ENCODE measurements around the gene RNF215. TPM values are rescaled to one million over a fixed set of nuclear protein-coding genes. Genes with fewer than 3 reads are reported as not detected.

The RNF215 gene
- total RNA-seq, 4 donors from 2014 or later: 2.1 to 13.8 (median 9.0) TPM

GRCh38 chr22:30362651-30363281, 24.4 kb downstream of the RNF215 start:
- TF ChIP-seq, protein P1, sequence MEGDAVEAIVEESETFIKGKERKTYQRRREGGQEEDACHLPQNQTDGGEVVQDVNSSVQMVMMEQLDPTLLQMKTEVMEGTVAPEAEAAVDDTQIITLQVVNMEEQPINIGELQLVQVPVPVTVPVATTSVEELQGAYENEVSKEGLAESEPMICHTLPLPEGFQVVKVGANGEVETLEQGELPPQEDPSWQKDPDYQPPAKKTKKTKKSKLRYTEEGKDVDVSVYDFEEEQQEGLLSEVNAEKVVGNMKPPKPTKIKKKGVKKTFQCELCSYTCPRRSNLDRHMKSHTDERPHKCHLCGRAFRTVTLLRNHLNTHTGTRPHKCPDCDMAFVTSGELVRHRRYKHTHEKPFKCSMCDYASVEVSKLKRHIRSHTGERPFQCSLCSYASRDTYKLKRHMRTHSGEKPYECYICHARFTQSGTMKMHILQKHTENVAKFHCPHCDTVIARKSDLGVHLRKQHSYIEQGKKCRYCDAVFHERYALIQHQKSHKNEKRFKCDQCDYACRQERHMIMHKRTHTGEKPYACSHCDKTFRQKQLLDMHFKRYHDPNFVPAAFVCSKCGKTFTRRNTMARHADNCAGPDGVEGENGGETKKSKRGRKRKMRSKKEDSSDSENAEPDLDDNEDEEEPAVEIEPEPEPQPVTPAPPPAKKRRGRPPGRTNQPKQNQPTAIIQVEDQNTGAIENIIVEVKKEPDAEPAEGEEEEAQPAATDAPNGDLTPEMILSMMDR (IDR thresholded peaks at IDR 0.05; ENCODE audit: low read depth): no peak

DNA sequence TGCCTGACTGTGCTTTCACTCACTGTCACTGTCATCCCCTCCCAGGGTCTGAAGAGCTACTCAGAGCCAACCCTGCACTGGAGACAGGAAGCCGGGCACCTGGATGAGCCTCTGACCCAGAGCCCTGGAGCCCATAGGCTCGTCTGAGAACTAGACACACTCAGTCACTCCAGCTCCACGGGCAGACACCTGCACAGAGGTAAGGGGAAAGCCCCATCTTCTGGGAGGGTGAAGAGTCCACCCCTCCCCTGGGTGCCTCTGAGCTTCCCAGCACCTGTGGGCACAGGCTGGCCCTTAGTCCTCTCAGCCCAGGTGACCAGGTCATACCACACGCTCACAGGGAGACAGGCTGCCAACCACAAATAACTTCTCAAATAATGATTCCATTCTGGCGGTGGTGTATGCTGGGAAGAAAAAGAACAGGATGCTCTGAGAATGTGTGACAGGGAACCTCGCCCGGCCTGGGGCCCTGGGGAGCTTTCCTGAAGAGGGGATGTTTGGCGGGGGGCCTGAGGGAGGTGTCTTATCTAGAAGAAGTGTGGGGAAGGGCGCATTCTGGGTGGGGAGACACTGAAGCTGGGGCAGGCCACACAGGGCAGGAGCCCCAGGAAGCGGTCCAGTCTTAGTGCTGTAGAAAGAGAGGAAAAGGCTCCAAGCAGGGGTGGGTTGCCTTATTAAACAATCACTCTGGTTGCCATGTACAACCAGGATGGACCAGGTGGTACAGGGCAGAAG, 25.1 kb downstream of the RNF215 start:
- TF ChIP-seq, protein P1 (IDR thresholded peaks at IDR 0.05; ENCODE audit: low read depth): no peak

GRCh38 chr22:30358541-30358940, 28.7 kb downstream of the RNF215 start:
- TF ChIP-seq, protein P1 (IDR thresholded peaks at IDR 0.05; ENCODE audit: low read depth): no peak

DNA sequence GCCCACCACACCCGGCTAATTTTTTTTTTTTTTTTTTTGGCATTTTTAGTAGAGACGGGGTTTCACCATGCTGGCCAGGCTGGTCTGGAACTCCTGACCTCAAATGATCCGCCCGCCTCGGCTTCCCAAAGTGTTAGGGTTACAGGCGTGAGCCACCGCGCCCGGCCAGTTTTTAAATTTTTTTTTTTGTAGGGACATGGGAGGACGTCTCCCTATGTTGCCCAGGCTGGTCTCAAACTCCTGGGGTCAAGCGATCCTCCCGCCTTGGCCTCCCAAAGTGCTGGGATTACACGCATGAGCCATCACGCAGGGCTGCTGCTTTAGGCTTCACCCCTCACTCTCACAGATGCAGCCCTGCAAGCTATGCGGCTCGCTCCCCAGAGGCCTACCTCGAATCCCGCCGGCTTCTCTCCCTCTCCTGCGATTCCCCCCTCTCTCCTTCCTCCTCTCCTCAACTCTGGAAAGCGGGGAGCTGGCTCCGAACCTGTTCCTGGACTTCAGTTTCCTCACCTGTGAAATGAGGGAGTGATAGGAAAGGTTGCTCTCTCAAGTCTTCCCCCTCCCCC, 29.5 kb downstream of the RNF215 start:
- TF ChIP-seq, protein P1 (IDR thresholded peaks at IDR 0.05; ENCODE audit: low read depth): no peak

DNA sequence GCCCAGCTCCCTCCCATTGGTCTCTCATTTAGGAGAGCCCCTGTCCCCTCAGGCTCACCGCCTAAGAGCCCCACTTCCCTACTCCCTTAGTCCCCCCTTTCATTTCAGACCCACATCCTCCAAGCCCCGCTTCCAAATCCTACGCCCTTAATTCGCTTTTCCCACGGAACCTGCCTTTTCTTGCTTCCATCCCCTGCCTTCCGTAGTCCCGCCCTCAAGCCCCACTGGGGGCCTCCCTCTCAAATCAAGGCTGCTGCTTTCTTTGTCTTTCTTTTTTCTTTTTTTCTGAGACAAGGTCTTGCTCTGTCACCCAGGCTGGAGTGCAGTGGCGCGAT, 30.0 kb downstream of the RNF215 start:
- TF ChIP-seq, protein P1 (IDR thresholded peaks at IDR 0.05; ENCODE audit: low read depth): no peak

DNA sequence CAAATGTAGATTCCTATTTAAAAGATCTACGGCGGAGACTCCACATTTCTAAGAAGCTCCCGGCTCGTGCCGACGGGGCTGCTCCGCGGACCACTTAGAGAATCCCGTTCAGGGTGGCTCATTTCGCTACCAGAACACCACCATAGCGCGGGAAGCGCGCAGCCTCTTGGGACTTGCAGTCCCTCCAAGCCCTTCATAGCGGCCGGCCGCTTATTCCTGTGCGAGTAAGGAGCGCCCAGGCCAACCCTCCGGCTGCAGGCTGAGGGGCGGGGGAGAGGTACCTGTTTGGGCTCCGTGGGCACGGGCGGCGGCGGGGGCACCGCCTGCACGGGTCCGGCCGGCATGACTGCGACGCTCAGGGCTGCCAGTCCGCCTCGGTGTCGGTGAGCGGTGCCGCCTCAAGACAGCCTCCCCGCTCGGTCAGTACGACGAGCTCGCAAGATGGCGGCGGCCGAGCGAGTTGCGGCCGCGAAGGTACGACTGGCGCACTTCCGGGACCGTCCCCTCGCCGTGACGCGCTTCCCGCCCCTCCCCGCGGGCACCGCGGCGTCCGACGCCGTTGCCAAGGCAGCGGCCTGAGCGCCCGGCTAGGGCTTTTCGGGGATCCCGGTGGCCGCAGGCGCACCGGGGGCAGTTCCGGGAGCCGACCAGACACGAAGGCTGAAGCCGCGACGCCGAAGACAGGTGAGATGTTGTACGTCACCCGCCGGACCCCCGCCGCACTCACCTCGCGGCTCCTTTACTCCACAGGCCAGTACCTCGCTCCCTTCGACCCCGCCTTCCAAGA, 30.6 kb downstream of the RNF215 start, which contains the start of the genes CCDC157 and SF3A1:
TSS of gene CCDC157 (plus strand) at position 559 of the 787 bp plus-strand sequence. CDS start 8,994 bp downstream, outside the sequence.
TSS of gene SF3A1 (minus strand) at position 446 of the 787 bp plus-strand sequence. CDS start at position 344, 102 bp downstream.
- TF ChIP-seq, protein P1 (IDR thresholded peaks at IDR 0.05; ENCODE audit: low read depth): no peak
